Measurements from ENCODE around the gene SNX30. TPM values are rescaled to one million over a fixed set of nuclear protein-coding genes. Genes with fewer than 3 reads are reported as not detected.

SNX30 gene
- total RNA-seq, 2 experiments from 2014 or later, result 5.5 to 7.2 TPM

Other genes starting within 250 kb of the SNX30 start
- 10 to 100 TPM; 32.1 to 32.8 TPM for gene INIP, start 32.6 kb upstream of the SNX30 start, total RNA-seq
- not detected for gene SLC46A2, start 140.1 kb downstream of the SNX30 start, total RNA-seq

Measured in activated CD8-positive, alpha-beta T cell treated with anti-CD3 and anti-CD28 coated beads, Interleukin-2, amount 10 ng/mL, durations not matched to agents 7 days and 5 days (primary cell).